Esophagus squamous epithelium (tissue), 4 donors: Measurements from ENCODE around the gene RAB1B.

Experiments used
- POLR2A ChIP-seq, 4 donors: fragments of 450-650 bp; IDR thresholded peaks; one replicate each; pipeline ENCODE4 v1.6.1; 2017; ENCODE audit warnings: antibody characterized with exemption in 4 of 4, mild to moderate bottlenecking in 4 of 4, moderate library complexity in 3 of 4
- TF ChIP-seq, protein P1 (sequence below), 6 experiments: fragments of 450-650 bp in 4 of 6; fragments of 200-600 bp in 2 of 6; sonication (generic) in 2 of 6; IDR thresholded peaks; one replicate each; pipeline ENCODE4 v1.5.1; 2016 to 2019; ENCODE audit warnings: antibody characterized with exemption in 6 of 6, mild to moderate bottlenecking in 4 of 6, moderate library complexity in 4 of 6

DNA sequence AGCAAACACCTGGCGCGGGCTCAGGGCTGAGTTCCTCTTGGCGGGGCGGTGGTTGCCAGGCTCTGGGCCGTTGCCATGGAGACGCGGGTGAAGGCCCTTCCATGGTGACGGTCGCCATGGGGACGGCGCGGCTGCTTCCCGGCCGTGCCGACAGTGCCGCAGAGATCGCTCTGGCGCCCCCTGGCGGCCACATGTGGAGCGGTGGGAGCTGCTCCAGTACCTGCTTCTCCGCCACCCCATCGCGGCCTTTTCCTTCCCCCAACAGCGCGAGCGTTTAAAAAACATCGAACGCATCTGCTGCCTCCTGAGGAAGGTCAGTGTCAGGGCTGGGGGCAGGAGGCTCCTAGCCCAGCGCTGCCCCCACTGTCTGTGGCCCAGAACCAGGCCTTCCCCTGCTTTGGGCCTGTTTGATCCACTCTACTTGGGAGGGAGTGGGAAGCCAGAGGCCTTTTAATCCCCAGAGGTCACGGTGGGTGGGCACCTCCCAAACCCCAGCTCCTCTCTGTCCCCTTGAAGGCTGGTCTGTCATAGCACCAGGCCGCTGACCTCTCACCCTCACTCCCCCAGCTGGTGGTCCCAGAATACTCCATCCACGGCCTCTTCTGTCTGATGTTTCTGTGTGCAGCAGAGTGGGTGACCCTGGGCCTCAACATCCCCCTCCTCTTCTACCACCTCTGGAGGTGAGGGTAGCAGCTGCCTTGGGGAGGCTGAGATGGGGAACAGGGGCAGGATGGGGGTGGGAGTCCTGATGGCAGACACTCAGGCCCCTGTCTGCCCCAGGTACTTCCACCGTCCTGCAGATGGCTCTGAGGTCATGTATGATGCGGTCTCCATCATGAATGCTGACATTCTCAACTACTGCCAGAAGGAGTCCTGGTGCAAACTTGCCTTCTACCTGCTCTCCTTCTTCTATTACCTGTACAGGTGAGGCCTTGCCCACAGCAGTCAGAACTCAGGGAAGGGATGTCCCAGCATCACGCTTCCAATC is 14.3 kb downstream of the RAB1B start:
- TF ChIP-seq POLR2A (IDR thresholded peaks at IDR 0.05), result no peak
- TF ChIP-seq, protein P1, sequence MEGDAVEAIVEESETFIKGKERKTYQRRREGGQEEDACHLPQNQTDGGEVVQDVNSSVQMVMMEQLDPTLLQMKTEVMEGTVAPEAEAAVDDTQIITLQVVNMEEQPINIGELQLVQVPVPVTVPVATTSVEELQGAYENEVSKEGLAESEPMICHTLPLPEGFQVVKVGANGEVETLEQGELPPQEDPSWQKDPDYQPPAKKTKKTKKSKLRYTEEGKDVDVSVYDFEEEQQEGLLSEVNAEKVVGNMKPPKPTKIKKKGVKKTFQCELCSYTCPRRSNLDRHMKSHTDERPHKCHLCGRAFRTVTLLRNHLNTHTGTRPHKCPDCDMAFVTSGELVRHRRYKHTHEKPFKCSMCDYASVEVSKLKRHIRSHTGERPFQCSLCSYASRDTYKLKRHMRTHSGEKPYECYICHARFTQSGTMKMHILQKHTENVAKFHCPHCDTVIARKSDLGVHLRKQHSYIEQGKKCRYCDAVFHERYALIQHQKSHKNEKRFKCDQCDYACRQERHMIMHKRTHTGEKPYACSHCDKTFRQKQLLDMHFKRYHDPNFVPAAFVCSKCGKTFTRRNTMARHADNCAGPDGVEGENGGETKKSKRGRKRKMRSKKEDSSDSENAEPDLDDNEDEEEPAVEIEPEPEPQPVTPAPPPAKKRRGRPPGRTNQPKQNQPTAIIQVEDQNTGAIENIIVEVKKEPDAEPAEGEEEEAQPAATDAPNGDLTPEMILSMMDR (IDR thresholded peaks at IDR 0.05), result peak; percentile 94 to 99 (median 98)
